OCI-LY7 (cell line): Measurements from ENCODE around the gene SLC2A10. TPM values are rescaled to one million over a fixed set of nuclear protein-coding genes. Genes with fewer than 3 reads are reported as not detected.

Experiments
- BruUV-seq: library from RNA; stranded (reverse); fragments of 400-500 nt; replicated peaks from 2 replicates; lab custom pipeline; 2021; lab: Mats Ljungman, UMichigan
- CTCF ChIA-PET: fragments of 300-600 bp; sonication (Branson Sonifier 250); formaldehyde crosslinking; loops from one replicate; lab custom pipeline; 2022; ENCODE audit warnings: antibody characterized with exemption; ENCODE audit not compliant: unreplicated experiment; lab: Charles Lee
- POLR2A ChIA-PET: fragments of 300-600 bp; sonication (Branson Sonifier 250); formaldehyde crosslinking; loops from one replicate; lab custom pipeline; 2022; ENCODE audit warnings: antibody characterized with exemption; lab: Charles Lee
- DNase-seq: peaks from one replicate; pipeline ENCODE4 v3.0.0-alpha.2; 2015; ENCODE audit warnings: low spot score
- H2AFZ ChIP-seq: fragments of 200-600 bp; sonication (generic), shearing (Covaris generic); 2 replicates; pipeline ENCODE4 v1.6.1; 2014; ENCODE audit warnings: mild to moderate bottlenecking, antibody characterized with exemption, low read length, moderate library complexity
- H3K27ac ChIP-seq: fragments of 200-600 bp; sonication (generic); 2 replicates; pipeline ENCODE4 v1.5.1; 2014; ENCODE audit warnings: mixed run types, low read depth, mild to moderate bottlenecking, moderate library complexity, low read length, inconsistent platforms; ENCODE audit not compliant: poor library complexity, severe bottlenecking
- H3K36me3 ChIP-seq: fragments of 200-600 bp; sonication (generic); 2 replicates; pipeline ENCODE4 v1.6.1; 2014; ENCODE audit warnings: mild to moderate bottlenecking, antibody characterized with exemption, low read length, moderate library complexity, mixed read lengths; ENCODE audit not compliant: insufficient read depth
- H3K4me1 ChIP-seq: fragments of 200-600 bp; sonication (generic); 2 replicates; pipeline ENCODE4 v1.5.1; 2014; ENCODE audit warnings: mild to moderate bottlenecking, low read length; ENCODE audit not compliant: insufficient read depth, poor library complexity, severe bottlenecking
- H3K4me2 ChIP-seq: fragments of 200-600 bp; sonication (generic); 2 replicates; pipeline ENCODE4 v1.6.1; 2014; ENCODE audit warnings: mild to moderate bottlenecking, low read length
- H3K4me3 ChIP-seq: fragments of 200-600 bp; sonication (generic); 2 replicates; pipeline ENCODE4 v1.5.1; 2014; ENCODE audit warnings: mild to moderate bottlenecking, low read depth, low read length; ENCODE audit not compliant: poor library complexity, severe bottlenecking
- H3K79me2 ChIP-seq: fragments of 200-600 bp; sonication (generic); 2 replicates; pipeline ENCODE4 v1.6.1; 2016; ENCODE audit warnings: low read depth, mild to moderate bottlenecking, low read length, moderate library complexity, mixed read lengths; ENCODE audit not compliant: insufficient read depth
- H3K9me2 ChIP-seq: fragments of 200-600 bp; sonication (generic); 2 replicates; pipeline ENCODE4 v1.6.1; 2016; ENCODE audit warnings: mild to moderate bottlenecking, low read length, mixed read lengths; ENCODE audit not compliant: insufficient read depth
- H3K9me3 ChIP-seq: fragments of 200-600 bp; sonication (generic); 2 replicates; pipeline ENCODE4 v1.6.1; 2014; ENCODE audit warnings: mild to moderate bottlenecking, mixed run types, low read length, mixed read lengths
- H4K20me1 ChIP-seq: fragments of 200-600 bp; sonication (generic); 2 replicates; pipeline ENCODE4 v1.6.1; 2014; ENCODE audit warnings: mild to moderate bottlenecking, antibody characterized with exemption, low read length, moderate library complexity, mixed read lengths; ENCODE audit not compliant: insufficient read depth
- EZH2phosphoT487 ChIP-seq: fragments of 200-600 bp; sonication (generic); IDR thresholded peaks from 2 replicates; pipeline ENCODE4 v1.6.1; 2018; ENCODE audit warnings: low read depth, borderline replicate concordance, mild to moderate bottlenecking, mixed run types, antibody characterized with exemption, low read length, moderate library complexity, mixed read lengths
- intact Hi-C: fragments of 100-400 bp; cut with micrococcal nuclease; formaldehyde crosslinking; loops from one replicate; pipeline ENCODE4 v1.10.0; 2022; ENCODE audit not compliant: unreplicated experiment
- total RNA-seq, 2 experiments: library from RNA; depleted of rRNA in 1 of 2; stranded (reverse); fragments of >200 nt in 1 of 2; shearing (Covaris generic) in 1 of 2; gene quantifications; 2 replicates each; pipeline ENCODE4 v1.2.3, GENCODE V29; 2014 to 2022
- TF ChIP-seq, protein P1 (sequence below): fragments of 200-600 bp; sonication (generic); conservative IDR thresholded peaks from 2 replicates; pipeline ENCODE4 v1.5.1; 2014; ENCODE audit warnings: mild to moderate bottlenecking, antibody characterized with exemption, low read length, moderate library complexity, mixed read lengths

Gene SLC2A10
- total RNA-seq, 2 experiments from 2014 or later, result not detected

DNA sequence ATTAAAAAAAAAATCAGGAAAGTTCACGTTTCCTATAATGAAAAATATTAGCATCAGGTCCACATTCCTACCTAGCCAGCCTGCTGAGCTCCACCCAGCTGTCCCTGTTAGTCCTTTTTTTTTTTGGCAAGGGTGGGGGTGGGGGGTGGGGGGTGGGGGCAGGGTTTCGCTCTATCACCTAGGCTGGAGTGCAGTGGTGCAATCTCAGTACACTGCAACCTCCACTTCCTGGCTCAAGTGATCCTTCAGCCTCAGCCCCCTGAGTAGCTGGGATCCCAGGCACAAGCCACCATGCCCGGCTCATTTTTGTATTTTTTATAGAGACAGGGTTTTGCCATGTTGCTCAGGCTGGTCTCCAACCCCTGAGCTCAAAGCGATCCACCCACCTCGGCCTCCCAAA lies 7.5 kb upstream of the SLC2A10 start:
- TF ChIP-seq EZH2phosphoT487, result no peak
- TF ChIP-seq, protein P1, sequence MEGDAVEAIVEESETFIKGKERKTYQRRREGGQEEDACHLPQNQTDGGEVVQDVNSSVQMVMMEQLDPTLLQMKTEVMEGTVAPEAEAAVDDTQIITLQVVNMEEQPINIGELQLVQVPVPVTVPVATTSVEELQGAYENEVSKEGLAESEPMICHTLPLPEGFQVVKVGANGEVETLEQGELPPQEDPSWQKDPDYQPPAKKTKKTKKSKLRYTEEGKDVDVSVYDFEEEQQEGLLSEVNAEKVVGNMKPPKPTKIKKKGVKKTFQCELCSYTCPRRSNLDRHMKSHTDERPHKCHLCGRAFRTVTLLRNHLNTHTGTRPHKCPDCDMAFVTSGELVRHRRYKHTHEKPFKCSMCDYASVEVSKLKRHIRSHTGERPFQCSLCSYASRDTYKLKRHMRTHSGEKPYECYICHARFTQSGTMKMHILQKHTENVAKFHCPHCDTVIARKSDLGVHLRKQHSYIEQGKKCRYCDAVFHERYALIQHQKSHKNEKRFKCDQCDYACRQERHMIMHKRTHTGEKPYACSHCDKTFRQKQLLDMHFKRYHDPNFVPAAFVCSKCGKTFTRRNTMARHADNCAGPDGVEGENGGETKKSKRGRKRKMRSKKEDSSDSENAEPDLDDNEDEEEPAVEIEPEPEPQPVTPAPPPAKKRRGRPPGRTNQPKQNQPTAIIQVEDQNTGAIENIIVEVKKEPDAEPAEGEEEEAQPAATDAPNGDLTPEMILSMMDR, result no peak
- intact Hi-C loops, result no loop called here
- Histone ChIP-seq H3K9me2 (no peaks in the 10 kb centered on the region), H3K9me3 (peaks cover 19% of the 10 kb centered on the region; the same call in 1 of the 2 replicates), H3K79me2 (no peaks in the 10 kb centered on the region), H2AFZ (no peak overlapping the region), H4K20me1 (no peaks in the 10 kb centered on the region), H3K36me3 (no peaks in the 10 kb centered on the region), H3K27ac (no peak overlapping the region), H3K4me1 (peaks cover 4% of the 10 kb centered on the region), H3K4me2 (no peak overlapping the region), H3K4me3 (no peak overlapping the region)
- no peak for DNase-seq
- no TSS peak for BruUV-seq
- POLR2A ChIA-PET, result no interaction called here
- CTCF ChIA-PET, result no interaction called here

DNA sequence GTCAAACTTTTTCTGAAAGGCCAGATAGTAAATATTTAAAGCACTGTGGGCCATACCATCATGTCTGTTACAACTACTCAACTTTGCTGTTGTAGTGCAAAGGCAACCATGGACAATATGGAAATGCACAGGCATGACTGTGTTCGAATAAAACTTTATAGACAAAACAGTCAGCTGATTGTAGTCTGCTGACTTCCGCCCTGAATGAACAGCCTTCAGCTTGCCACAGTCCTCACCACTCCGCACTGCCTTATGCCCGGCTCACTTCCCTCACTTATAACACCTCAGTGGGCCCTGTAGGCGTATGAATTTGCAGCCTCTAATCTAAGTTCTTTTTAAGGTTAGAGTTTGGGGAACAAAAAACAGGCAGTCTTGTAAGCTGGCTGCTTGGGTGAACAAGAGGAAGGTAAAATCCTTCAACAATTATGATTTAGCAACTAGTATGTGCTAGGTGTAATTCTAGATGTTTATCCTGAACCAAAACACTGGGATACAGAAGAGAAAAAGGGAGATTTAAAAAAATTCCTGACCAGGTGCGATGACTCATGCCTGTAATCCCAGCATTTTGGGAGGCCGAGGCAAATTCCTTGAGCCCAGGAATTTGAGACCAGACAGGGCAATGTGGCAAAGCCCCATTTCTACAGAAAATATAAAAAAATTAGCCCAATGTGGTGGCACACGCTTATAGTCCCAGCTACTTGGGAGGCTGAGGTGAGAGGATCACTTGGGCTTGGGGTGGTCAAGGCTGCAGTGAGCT lies 6.8 kb upstream of the SLC2A10 start:
- intact Hi-C loops, result no loop called here
- no peak overlapping the region for H3K27ac ChIP-seq
- ChIA-PET CTCF (interaction anchor here (0.5 to 1.2 kb wide), 3 partner anchors 8 to 680 kb away, joined by 3 to 11 read pairs (median 3); partner anchors contain the start of gene TP53RK), POLR2A (interaction anchor here (0.6 to 1.4 kb wide), 3 partner anchors 53 to 1945 kb away, joined by 3 read pairs; no protein-coding TSS in a partner anchor)
- H3K36me3 ChIP-seq, result no peaks in the 10 kb centered on the region
- TF ChIP-seq EZH2phosphoT487, result no peak
- TF ChIP-seq, protein P1, result no peak
- no peak for DNase-seq
- H4K20me1 ChIP-seq, result no peaks in the 10 kb centered on the region
- H2AFZ ChIP-seq, result no peak overlapping the region
- H3K4me1 ChIP-seq, result no peaks in the 10 kb centered on the region
- no peak overlapping the region for H3K4me3 ChIP-seq
- no TSS peak for BruUV-seq
- H3K79me2 ChIP-seq, result no peaks in the 10 kb centered on the region
- H3K4me2 ChIP-seq, result no peak overlapping the region
- H3K9me2 ChIP-seq, result no peaks in the 10 kb centered on the region
- peaks cover 23% of the 10 kb centered on the region; the same call in 1 of the 2 replicates for H3K9me3 ChIP-seq

GRCh38 chr20:46703435-46703834 lies 6.0 kb upstream of the SLC2A10 start:
- no peaks in the 10 kb centered on the region for H3K36me3 ChIP-seq
- H2AFZ ChIP-seq, result no peak overlapping the region
- no peaks in the 10 kb centered on the region for H4K20me1 ChIP-seq

More at GRCh38 chr20:46703435-46703834, 6.0 kb upstream of the SLC2A10 start:
- no peak for TF ChIP-seq EZH2phosphoT487
- TF ChIP-seq, protein P1, result no peak
- BruUV-seq, result no TSS peak
- no peak for DNase-seq
- Histone ChIP-seq H3K4me3 (no peak overlapping the region), H3K4me2 (no peak overlapping the region), H3K9me2 (no peaks in the 10 kb centered on the region), H3K27ac (no peak overlapping the region), H3K4me1 (no peaks in the 10 kb centered on the region), H3K9me3 (peaks cover 23% of the 10 kb centered on the region; the same call in 1 of the 2 replicates), H3K79me2 (no peaks in the 10 kb centered on the region)
- POLR2A ChIA-PET, result interaction anchor here (0.6 to 1.4 kb wide), 4 partner anchors 9 to 1781 kb away, joined by 3 to 4 read pairs (median 4); no protein-coding TSS in a partner anchor
- intact Hi-C loops, result no loop called here
- CTCF ChIA-PET, result interaction anchor here (1.0 to 1.2 kb wide), 2 partner anchors 9 to 14 kb away, joined by 3 read pairs; partner anchors contain the start of gene TP53RK
